Epidermal melanocyte (primary cell): ENCODE results near the gene RNF168.
"Not testable (repeated sequence)": the region's sequence is repeated elsewhere in the genome, so short reads cannot be mapped to it uniquely, and the experiment has no call there.

Experiments
- DNase-seq: peaks from one replicate; pipeline ENCODE4 v3.0.0; 2011; ENCODE audit warnings: low spot score; ENCODE audit not compliant: insufficient read length

The RNF168 gene, protein sequence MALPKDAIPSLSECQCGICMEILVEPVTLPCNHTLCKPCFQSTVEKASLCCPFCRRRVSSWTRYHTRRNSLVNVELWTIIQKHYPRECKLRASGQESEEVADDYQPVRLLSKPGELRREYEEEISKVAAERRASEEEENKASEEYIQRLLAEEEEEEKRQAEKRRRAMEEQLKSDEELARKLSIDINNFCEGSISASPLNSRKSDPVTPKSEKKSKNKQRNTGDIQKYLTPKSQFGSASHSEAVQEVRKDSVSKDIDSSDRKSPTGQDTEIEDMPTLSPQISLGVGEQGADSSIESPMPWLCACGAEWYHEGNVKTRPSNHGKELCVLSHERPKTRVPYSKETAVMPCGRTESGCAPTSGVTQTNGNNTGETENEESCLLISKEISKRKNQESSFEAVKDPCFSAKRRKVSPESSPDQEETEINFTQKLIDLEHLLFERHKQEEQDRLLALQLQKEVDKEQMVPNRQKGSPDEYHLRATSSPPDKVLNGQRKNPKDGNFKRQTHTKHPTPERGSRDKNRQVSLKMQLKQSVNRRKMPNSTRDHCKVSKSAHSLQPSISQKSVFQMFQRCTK

GRCh38 chr3:196503196-196504076, at the start of gene RNF168:
Gene RNF168 (minus strand): TSS chr3:196503768. CDS start chr3:196503173, 595 bp downstream.
- peak; percentile 88 for DNase-seq

GRCh38 chr3:196552253-196552652, 48.7 kb upstream of the RNF168 start:
- DNase-seq, result no peak

DNA sequence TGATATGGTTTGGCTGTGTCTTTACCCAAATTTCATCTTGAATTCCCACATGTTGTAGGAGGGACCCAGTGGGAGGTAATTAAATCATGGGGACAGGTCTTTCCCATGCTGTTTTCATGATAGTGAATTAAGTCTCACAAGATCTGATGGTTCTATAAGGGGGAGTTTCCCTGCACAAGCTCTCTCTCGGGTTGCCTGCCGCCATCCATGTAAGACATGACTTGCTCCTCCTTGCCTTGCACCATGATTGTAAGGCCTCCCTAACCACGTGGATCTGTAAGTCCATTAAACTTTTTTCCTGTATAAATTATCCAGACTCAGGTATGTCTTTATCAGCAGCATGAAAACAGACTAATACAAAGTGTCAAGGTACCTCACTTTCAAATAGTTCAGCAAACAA, 46.6 kb upstream of the RNF168 start:
- DNase-seq, result not testable (repeated sequence)

GRCh38 chr3:196549312-196549711, 45.7 kb upstream of the RNF168 start:
- not testable (repeated sequence) for DNase-seq

GRCh38 chr3:196547067-196547466, 43.5 kb upstream of the RNF168 start:
- DNase-seq, result no peak

DNA sequence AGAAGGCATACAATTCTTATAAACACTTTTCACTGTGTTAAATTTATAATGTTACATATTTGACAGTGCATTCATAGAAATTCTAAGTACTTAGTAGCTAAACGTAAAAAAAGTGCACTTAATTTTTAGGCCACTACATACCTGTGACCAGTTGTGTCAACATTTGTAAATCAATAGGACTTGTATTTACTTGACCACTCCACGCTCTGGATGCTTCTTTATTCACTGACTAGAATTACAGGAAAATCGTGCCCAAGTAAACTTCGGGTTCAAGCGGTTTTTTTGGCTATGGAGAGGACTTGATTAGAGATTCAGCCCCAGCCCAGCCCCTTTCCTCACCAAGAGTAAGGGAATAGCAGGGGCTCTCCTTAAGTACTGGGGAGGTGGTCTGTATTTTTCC, 43.0 kb upstream of the RNF168 start:
- DNase-seq, result no peak

GRCh38 chr3:196544491-196544992, 41.0 kb upstream of the RNF168 start:
- DNase-seq, result no peak

GRCh38 chr3:196541684-196542445, 38.3 kb upstream of the RNF168 start:
- no peak for DNase-seq

- DNase-seq, result no peak
These were observed 33.9 kb upstream of the RNF168 start for GRCh38 chr3:196537319-196537984.

GRCh38 chr3:196533260-196533681, 29.7 kb upstream of the RNF168 start:
- DNase-seq, result no peak

DNA sequence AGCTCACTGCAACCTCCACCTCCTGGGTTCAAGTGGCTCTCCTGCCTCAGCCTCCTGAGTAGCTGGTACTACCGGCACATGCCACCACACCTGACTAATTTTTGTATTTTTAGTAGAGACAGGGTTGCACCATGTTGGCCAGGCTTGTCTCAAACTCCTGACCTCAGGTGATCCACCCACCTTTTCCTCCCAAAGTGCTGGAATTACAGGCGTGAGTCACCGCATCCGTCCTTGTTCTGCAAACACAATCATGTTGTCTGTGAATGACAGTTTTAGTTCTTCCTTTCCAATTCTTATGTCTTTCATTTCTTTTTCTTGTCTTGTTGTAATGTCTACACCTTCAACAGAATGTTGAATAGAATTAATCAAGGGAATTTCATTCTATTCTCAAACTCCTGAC, 27.9 kb upstream of the RNF168 start:
- DNase-seq, result no peak

- DNase-seq, result peak; percentile 72
These were observed 25.2 kb upstream of the RNF168 start for GRCh38 chr3:196528639-196529233.

- no peak for DNase-seq
These were observed 21.6 kb upstream of the RNF168 start for GRCh38 chr3:196525141-196525540.

DNA sequence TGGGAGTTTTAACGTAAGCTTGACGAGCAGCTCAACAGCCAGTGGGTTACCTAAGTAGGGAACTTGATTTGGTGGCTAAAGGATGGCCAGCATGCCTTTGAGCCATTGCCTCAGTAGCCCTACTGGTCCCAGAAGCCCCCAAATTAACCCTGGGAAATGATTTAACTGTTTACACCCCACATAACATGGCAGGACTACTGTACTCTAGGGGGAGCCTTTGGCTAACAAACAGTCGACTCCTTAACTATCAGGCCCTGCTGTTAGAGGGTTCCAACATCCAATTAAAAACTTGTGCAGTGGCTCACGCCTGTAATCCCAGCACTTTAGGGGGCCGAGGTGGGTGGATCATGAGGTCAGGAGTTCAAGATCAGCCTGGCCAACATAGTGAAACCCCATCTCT, 21.0 kb upstream of the RNF168 start:
- DNase-seq, result no peak

GRCh38 chr3:196523841-196524240, 20.3 kb upstream of the RNF168 start:
- DNase-seq, result no peak

GRCh38 chr3:196521291-196521690, 17.7 kb upstream of the RNF168 start:
- not testable (repeated sequence) for DNase-seq

- DNase-seq, result no peak
These were observed 16.1 kb upstream of the RNF168 start for GRCh38 chr3:196519718-196520082.

- no peak for DNase-seq
These were observed 15.6 kb upstream of the RNF168 start for GRCh38 chr3:196518966-196519717.

DNA sequence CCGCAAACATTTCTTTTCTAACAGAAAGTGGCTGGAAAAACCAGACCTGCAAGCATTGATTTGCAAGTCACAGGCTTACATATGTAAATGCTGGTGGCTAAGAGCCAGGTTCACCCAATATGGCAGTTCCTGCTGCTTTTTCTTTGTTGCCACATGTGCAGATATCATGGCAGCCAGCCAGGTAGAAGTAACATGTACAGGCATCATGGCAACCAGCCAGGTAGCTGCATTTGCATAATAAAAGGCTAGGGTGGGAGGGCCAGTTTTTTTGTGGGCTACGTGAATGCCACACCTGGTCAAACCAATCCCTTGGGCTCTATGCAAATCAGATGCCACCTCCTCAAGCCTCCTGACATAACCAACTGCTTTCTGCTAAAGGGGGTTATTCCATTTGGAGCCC, 14.4 kb upstream of the RNF168 start:
- no peak for DNase-seq
